Ovary (tissue), 3 donors: ENCODE data around the gene ARHGAP10.

Experiments
- CTCF ChIP-seq, 3 donors: fragments of 450-650 bp in 2 of 3; fragments of 200-600 bp in 1 of 3; IDR thresholded peaks; one replicate each; pipeline versions ENCODE4 v1.5.1 to v1.8.0; 2016 to 2022; ENCODE audit warnings: antibody characterized with exemption in 3 of 3, mild to moderate bottlenecking in 1 of 3
- EP300 ChIP-seq: sonication (generic); formaldehyde crosslinking; IDR thresholded peaks from one replicate; pipeline ENCODE4 v1.6.1; 2017; ENCODE audit warnings: antibody characterized with exemption
- donor health status: DM: no; HTN: no; CAD: no.

GRCh38 chr4:148057516-148057915 lies 325.6 kb downstream of the ARHGAP10 start:
- TF ChIP-seq CTCF (IDR thresholded peaks at IDR 0.05) (no peak), EP300 (no peak)
